A549 treated with CORT108297 at 1 μM for 4 hours (cell line): ENCODE measurements around the gene MAFB. TPM values are rescaled to one million over a fixed set of nuclear protein-coding genes. Genes with fewer than 3 reads are reported as not detected.

ENCODE experiments used
- total RNA-seq: library from RNA; stranded (reverse); fragments of 200-300 nt; extraction: Qiagen RNA extraction; gene quantifications from 5 replicates; pipeline ENCODE4 v1.2.3, GENCODE V29; 2022

Gene MAFB
- 0.07 to 0.13 TPM (median 0.09 TPM) in 4 of 5 replicates, not detected in the other for total RNA-seq

DNA sequence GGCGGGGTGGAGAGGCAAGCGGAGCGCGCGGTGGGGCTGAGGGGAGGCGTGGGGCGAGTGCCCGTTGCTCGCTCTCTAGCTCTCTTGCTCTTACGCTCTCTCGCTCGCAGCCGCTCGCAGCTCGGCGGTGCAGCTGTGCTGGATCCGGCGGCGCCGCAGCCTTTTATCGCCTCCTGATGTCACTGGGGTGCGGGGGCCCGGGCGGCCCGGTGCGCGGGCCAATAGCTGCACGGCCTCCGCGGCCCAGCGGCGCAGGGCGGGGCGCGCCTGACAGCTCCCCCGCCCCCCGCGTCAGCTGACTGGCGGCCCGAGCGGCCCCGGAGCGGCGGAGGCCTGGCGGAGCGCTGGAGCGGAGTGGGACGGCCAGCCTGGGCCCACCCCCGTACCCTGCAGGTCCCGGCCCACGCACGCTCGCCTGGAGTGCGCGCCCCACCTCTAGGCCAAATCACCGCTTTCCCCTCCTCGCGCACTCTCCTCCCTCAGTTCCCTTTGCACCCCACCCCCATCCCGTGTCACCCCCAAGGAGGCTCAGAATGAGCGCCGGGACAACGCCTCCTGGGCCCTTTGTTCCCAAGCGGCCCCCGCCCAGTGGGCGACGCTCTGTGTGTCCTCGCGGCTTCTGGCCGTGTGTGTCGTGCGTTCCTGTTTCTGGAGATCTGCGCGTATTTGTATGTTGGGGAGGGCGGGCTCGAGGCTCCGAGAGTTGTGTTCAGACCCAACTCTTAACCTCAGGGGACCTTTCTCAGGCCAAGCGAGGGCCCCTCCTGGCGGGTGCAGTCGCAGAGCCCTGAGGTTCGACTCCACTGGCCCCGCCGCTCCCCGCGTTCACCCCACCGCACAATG lies at the start of gene MAFB:
Gene MAFB, minus strand, starts transcription at position 137 of the 843 bp plus-strand sequence. CDS start 386 bp downstream, outside the sequence.

